ENCODE data around the gene DLEC1. TPM values are rescaled to one million over a fixed set of nuclear protein-coding genes. Genes with fewer than 3 reads are reported as not detected.

The DLEC1 gene
- total and polyA plus RNA-seq, 2 of the 4 experiments (the other 2 are of a cell fraction) = 0.03 TPM; not detected in 1

DNA sequence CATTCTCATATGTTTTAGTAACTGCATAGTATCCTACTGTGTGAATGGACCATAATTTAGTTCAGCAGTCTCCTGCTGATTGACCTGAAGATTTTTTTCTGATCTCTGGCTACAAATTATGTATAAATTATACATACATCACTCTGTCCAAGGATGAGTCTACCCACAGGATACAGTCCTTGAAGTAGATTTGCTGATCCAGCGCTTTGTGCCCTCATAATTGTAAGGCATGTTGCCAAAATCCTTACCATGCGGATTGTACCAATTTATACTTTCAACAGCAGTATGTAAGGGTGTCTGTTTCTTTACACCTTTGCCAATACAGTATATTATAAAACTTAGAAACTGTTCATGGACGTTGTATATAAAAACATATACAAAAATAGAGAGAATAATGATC, 51.4 kb downstream of the DLEC1 start:
- Histone ChIP-seq H3K9me1 (ENCODE audit: insufficient read depth, low read length) (no peaks in the 10 kb centered on the region), H3K27me3 (ENCODE audit: control insufficient read depth, insufficient read depth, low read length) (peaks cover 27% of the 10 kb centered on the region), H3K4me3 (ENCODE audit: insufficient read depth, low read depth, low read length) (no peak overlapping the region), H3K36me3 (ENCODE audit: control insufficient read depth, insufficient read depth, low read length) (no peaks in the 10 kb centered on the region), H3K79me1 (ENCODE audit: low read depth in 1 of 2, low read length in 2 of 2) (no peaks in the 10 kb centered on the region), H2BK20ac (ENCODE audit: low read depth, low read length) (no peak overlapping the region), H2BK15ac (ENCODE audit: low read depth, low read length) (no peak overlapping the region), H3K56ac (ENCODE audit: extremely low read depth, insufficient read depth, low read length) (no peak overlapping the region), H4K5ac (ENCODE audit: low read depth, low read length) (no peak overlapping the region), H2BK5ac (ENCODE audit: low read depth, low read length, poor library complexity, severe bottlenecking) (no peak overlapping the region), H2AK5ac (ENCODE audit: low read depth, low read length) (no peak overlapping the region), H3K23ac (ENCODE audit: low read depth, low read length) (no peak overlapping the region), H3K14ac (replicated peaks; ENCODE audit: low read depth, low read length) (no peak overlapping the region), H3K4ac (ENCODE audit: low read depth, low read length) (no peak overlapping the region), H2BK120ac (ENCODE audit: low read depth, low read length) (no peak overlapping the region), H2AK9ac (replicated peaks; ENCODE audit: low read depth, low read length, poor library complexity) (no peak overlapping the region), H4K8ac (ENCODE audit: low read depth in 2 of 2, low read length in 2 of 2) (no peak overlapping the region), H3K27ac (ENCODE audit: insufficient read depth, low read length) (no peak overlapping the region), H2AFZ (replicated peaks; ENCODE audit: low read length, poor library complexity) (no peak overlapping the region), H3K4me1 (ENCODE audit: control insufficient read depth, insufficient read depth, low read length) (no peaks in the 10 kb centered on the region), H3K18ac (ENCODE audit: low read depth, low read length) (no peak overlapping the region), H3K9ac (ENCODE audit: low read depth, low read length) (no peak overlapping the region), H3K4me2 (ENCODE audit: low read depth, low read length) (no peak overlapping the region), H4K20me1 (ENCODE audit: insufficient read depth, low read length) (no peaks in the 10 kb centered on the region; the same call in 1 of the 2 replicates), H3K9me3 (ENCODE audit: control insufficient read depth, insufficient read depth, low read length) (no peaks in the 10 kb centered on the region), H4K91ac (ENCODE audit: insufficient read depth, low read depth, low read length) (no peak overlapping the region)
- ChIA-PET POLR2A (ENCODE audit: unreplicated experiment) (no interaction called here), CTCF (no interaction called here)
- intact Hi-C loops (cut with micrococcal nuclease) (no loop called here), dilution Hi-C loops (cut with HindIII; ENCODE audit: low sequenced_read_pairs, unreplicated experiment) (no loop called here), in situ Hi-C loops (cut with MboI; ENCODE audit: low sequenced_read_pairs) (no loop called here)
- no CpG with 5 or more reads among the region's 3 CpGs for WGBS, 2 experiments (ENCODE audit: extremely low coverage in 2 of 2, insufficient read length in 1 of 2)
- no peak for DNase-seq
- ATAC-seq (ENCODE audit: low read depth) = no peak
- TF ChIP-seq, protein P1, sequence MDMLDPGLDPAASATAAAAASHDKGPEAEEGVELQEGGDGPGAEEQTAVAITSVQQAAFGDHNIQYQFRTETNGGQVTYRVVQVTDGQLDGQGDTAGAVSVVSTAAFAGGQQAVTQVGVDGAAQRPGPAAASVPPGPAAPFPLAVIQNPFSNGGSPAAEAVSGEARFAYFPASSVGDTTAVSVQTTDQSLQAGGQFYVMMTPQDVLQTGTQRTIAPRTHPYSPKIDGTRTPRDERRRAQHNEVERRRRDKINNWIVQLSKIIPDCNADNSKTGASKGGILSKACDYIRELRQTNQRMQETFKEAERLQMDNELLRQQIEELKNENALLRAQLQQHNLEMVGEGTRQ (IDR thresholded peaks at IDR 0.05; ENCODE audit: low read depth, low read length) = no peak
- peak; percentile 79 for TF ChIP-seq MAFK (IDR thresholded peaks at IDR 0.05; ENCODE audit: low read depth, low read length)
- BruUV-seq (replicated peaks) = no TSS peak
